Measurements from ENCODE around the gene SLC26A6. TPM values are rescaled to one million over a fixed set of nuclear protein-coding genes. Genes with fewer than 3 reads are reported as not detected.

Gene SLC26A6
- total RNA-seq, 4 donors from 2014 or later = 7.7 to 9.4 (median 9.0) TPM

- no peak for TF ChIP-seq CTCF (IDR thresholded peaks at IDR 0.05)
- TF ChIP-seq POLR2A (IDR thresholded peaks at IDR 0.05) = no peak
- intact Hi-C loops (cut with DNase I) = no loop called here
- no peaks in the 10 kb centered on the region for H3K27me3 ChIP-seq
- no peak for DNase-seq
- 94 to 97% methylated on average over 11 to 12 of the region's 15 CpGs for WGBS, 2 donors
- no peak overlapping the region for H3K27ac ChIP-seq
- H3K9me3 ChIP-seq = no peaks in the 10 kb centered on the region
- H3K4me3 ChIP-seq = no peak overlapping the region
- peaks cover 0 to 53% (median 0%) of the 10 kb centered on the region in 3 donors for H3K36me3 ChIP-seq
- peaks cover 15 to 35% (median 19%) of the 10 kb centered on the region in 3 donors for H3K4me1 ChIP-seq
Measured at GRCh38 chr3:48633256-48633655, 2.0 kb downstream of the SLC26A6 start.

GRCh38 chr3:48631516-48632448, 3.5 kb downstream of the SLC26A6 start:
- peaks cover 15 to 35% (median 19%) of the 10 kb centered on the region in 3 donors for H3K4me1 ChIP-seq
- intact Hi-C loops (cut with DNase I) = no loop called here
- no peak overlapping the region for H3K4me3 ChIP-seq
- WGBS, 2 donors = 86 to 93% methylated on average over 17 to 21 of the region's 22 CpGs
- no peaks in the 10 kb centered on the region for H3K9me3 ChIP-seq
- no peak for DNase-seq
- no peak overlapping the region for H3K27ac ChIP-seq
- H3K27me3 ChIP-seq = no peaks in the 10 kb centered on the region
- H3K36me3 ChIP-seq = peaks cover 0 to 68% (median 0%) of the 10 kb centered on the region in 3 donors
- TF ChIP-seq CTCF (IDR thresholded peaks at IDR 0.05) (no peak), POLR2A (IDR thresholded peaks at IDR 0.05) (no peak)

GRCh38 chr3:48630833-48631232, 4.4 kb downstream of the SLC26A6 start:
- H3K27me3 ChIP-seq = no peaks in the 10 kb centered on the region
- no peak for DNase-seq
- H3K4me1 ChIP-seq = peaks cover 12 to 25% (median 13%) of the 10 kb centered on the region in 3 donors
- intact Hi-C loops (cut with DNase I) = no loop called here
- H3K9me3 ChIP-seq = no peaks in the 10 kb centered on the region
- H3K4me3 ChIP-seq = no peak overlapping the region
- 89 to 90% methylated on average over 4 to 8 of the region's 12 CpGs for WGBS, 2 donors
- peaks cover 0 to 77% (median 6%) of the 10 kb centered on the region in 3 donors for H3K36me3 ChIP-seq
- no peak for TF ChIP-seq CTCF (IDR thresholded peaks at IDR 0.05)
- TF ChIP-seq POLR2A (IDR thresholded peaks at IDR 0.05) = no peak
- H3K27ac ChIP-seq = no peak overlapping the region

- Histone ChIP-seq H3K9me3 (no peaks in the 10 kb centered on the region), H3K4me1 (peaks cover 10 to 21% (median 12%) of the 10 kb centered on the region in 3 donors), H3K27ac (no peak overlapping the region), H3K4me3 (no peak overlapping the region), H3K36me3 (peaks cover 0 to 81% (median 6%) of the 10 kb centered on the region in 3 donors), H3K27me3 (no peaks in the 10 kb centered on the region)
- TF ChIP-seq CTCF (IDR thresholded peaks at IDR 0.05) (no peak), POLR2A (IDR thresholded peaks at IDR 0.05) (no peak)
- 93% methylated on average over 6 of the region's 8 CpGs; no CpG with 5 or more reads in 1 of the 2 donors for WGBS, 2 donors
- no peak for DNase-seq
- intact Hi-C loops (cut with DNase I) = no loop called here
Measured at GRCh38 chr3:48630407-48630806, 4.9 kb downstream of the SLC26A6 start.

- no peak for DNase-seq
- no peaks in the 10 kb centered on the region for H3K9me3 ChIP-seq
- no peak overlapping the region for H3K4me3 ChIP-seq
- no peaks in the 10 kb centered on the region for H3K27me3 ChIP-seq
- intact Hi-C loops (cut with DNase I) = no loop called here
- H3K4me1 ChIP-seq = peaks cover 10 to 17% (median 11%) of the 10 kb centered on the region in 3 donors
- H3K27ac ChIP-seq = no peak overlapping the region
- peaks cover 0 to 86% (median 6%) of the 10 kb centered on the region in 3 donors for H3K36me3 ChIP-seq
- TF ChIP-seq POLR2A (IDR thresholded peaks at IDR 0.05) (no peak), CTCF (IDR thresholded peaks at IDR 0.05) (no peak)
- WGBS, 2 donors = 92 to 94% methylated on average over 5 to 8 of the region's 12 CpGs
Measured at GRCh38 chr3:48629894-48630293, 5.4 kb downstream of the SLC26A6 start.

Measured in esophagus squamous epithelium (tissue), 5 donors.